NCI-H1417 (cell line): ENCODE measurements around the gene PRADC1.
A peak's percentile ranks its signal among the peaks of the same experiment; 100 is the strongest.

Experiments used
- DNase-seq, 3 experiments: peaks; one replicate each; lab custom pipeline; 2025; lab: John Stamatoyannopoulos, UW

The PRADC1 gene

DNA sequence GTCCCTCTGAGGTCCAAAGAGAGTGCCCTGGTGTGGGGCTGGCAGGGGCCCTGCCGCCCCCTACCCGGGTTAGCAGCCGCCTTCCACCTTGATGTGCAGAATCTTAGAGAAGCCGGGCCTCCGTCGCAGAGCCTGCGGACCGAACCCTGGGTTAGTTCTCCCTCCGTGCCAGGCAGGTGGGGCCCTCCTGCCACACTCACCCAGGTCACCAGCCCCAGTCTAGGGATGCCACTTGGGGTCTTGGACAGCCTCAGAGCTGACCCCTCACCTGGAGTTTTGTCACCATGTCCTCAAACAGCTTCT lies 25.8 kb upstream of the PRADC1 start:
- no peak for DNase-seq

- DNase-seq: no peak
Observed at GRCh38 chr2:73258186-73258912, 25.3 kb upstream of the PRADC1 start.

GRCh38 chr2:73257425-73258125 lies 24.5 kb upstream of the PRADC1 start:
- DNase-seq: no peak

GRCh38 chr2:73257021-73257420 lies 24.0 kb upstream of the PRADC1 start:
- DNase-seq: no peak

DNA sequence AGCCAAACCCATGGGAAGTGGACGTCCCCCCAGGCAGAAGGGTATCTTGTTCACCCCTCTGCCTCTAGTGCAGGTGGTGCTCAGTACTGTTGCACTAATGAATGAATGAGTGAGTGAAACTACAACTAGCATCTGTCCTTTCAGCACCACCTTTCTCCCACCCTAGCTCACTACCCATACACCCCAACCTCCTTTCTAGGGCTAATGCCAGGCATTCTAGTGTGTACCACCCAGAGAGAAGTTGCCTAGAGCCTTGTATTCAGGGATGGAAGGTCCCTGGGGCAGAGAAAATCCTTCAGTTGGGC lies 23.5 kb upstream of the PRADC1 start:
- no peak for DNase-seq

DNA sequence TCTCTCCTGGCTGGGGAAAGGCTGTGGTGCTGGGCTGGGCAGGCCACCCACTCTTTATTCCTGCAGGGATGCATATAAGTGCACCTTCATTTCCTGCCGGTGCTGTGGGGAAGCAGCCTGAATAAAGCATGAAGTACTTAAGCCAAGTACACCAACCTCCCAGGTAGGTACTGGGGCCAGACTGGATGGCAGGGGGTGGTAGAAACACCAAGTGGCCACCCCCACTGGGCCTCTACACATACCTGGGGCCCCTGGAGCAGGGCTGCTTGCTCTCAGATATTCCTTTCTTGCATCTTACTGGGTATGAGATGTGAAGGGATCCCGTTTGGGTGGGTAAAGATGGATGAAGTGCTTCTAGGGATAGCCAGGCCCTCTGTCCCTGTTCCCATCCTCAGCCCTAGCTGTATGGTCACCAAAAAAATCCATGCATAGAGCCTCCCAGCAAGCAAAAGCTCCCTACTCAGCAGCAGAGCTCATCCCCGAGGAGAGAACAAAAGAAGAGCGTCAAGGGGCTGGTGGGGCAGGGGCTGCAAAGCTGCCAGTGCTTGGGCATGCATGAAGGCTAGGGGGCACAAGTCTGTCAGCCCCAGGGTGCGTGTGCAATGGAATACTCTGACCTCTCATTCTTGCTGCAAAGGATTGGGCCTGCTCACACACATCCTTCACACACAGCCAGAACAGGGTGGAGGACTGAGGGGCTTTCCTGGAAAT lies 23.0 kb upstream of the PRADC1 start:
- DNase-seq: no peak

DNA sequence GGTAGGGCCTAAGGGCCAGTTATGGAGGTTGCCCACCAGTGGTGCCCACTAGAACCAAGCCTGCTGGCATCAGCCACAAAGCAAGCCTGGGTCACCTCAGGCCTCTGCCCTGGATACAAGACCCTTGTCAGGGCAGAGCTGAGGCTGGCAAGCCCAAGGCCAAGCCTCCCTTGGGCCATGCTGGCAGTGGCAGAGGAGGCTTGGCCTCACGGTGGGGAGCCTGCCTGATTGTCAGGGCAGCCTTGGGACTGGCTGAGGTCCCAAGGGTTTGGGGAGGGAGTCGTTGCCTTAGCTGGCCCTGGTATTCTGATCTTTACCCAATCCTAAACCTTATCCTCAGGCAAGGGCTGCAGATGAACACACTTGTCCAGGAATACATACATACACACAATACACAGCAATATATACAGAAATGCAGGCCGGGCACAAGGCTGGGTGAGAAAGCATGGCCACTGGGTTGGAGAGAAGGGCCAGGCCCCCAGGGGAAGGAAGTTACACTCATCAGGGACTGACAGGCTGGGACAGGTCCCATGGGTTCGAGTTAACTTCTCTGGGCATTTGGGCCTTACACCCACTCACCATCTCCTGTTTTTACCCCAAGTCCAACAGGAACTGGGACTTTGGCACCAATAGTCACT lies 22.1 kb upstream of the PRADC1 start:
- no peak for DNase-seq

DNA sequence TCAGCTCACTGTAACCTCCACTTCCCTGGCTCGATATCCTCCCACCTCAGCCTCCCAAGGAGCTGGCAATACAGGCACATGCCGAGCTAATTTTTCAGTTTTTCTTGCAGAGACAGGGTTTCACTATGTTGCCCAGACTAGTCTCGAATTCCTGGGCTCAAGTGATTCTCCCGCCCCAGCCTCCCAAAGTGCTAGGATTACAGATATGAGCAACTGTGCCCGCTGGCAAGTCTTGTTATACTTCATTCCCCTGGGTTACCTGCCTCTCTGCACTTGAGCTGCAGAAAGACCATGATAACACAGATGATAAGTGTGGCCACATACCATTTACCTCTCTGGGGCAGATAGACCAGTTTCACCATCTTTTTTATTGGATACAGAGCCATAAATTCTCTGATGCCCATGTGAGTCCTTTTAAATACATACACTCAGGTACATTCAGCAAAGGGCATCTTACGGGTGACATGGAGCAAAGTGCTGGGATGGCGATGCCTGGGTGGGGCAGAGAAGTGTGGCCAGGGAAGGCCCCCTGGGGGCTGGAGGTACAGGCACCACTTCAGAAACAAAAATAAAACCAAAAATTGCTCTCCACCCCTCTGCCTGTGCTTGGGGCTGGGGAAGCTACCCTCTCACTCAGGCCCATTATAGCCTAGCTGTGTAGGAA lies 21.4 kb upstream of the PRADC1 start:
- peak in 1 of 3 experiments; percentile 36 for DNase-seq

- no peak for DNase-seq
Observed at GRCh38 chr2:73253901-73254300, 20.9 kb upstream of the PRADC1 start.

- no peak for DNase-seq
Observed at GRCh38 chr2:73253400-73253799, 20.4 kb upstream of the PRADC1 start.

GRCh38 chr2:73252238-73253027 lies 19.4 kb upstream of the PRADC1 start:
- peak in 1 of 3 experiments; percentile 12 for DNase-seq

DNA sequence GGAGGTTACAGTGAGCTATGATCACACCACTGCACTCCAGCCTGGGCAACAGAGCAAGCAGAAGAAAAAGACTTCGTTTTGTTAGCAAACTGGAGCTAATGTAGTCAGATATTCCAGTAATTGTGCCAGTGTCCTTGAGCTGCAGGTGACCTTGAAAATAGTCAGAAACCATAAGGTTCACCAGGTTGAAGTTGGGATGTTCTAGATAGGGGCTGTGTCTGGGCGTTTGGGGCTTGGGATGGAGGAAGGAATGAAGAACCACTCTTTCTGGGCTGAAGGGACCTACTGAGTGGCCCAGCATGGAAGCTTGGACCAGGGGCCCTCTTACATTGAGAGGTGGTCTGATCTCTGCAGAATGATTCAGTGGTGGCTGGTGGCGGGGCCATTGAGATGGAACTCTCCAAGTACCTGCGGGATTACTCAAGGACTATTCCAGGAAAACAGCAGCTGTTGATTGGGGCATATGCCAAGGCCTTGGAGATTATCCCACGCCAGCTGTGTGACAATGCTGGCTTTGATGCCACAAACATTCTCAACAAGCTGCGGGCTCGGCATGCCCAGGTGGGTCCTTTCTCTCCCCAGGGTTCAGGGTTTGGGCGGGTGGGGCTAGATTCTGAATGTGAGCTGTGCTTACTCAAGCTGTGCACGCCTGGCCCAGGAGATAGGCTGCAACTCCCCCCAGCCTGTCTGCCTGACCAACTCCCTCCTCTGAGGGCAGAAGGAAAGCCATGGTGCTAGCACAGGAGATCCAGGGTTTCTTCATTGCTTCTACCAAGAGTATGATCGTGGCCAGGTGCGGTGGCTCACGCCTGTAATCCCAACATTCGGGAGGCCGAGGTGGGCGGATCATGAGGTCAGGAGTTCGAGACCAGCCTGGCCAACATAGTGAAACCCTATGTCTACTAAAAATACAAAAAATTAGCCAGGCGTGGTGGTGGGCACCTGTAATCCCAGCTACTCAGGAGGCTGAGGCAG lies 18.1 kb upstream of the PRADC1 start:
- DNase-seq: no peak

GRCh38 chr2:73249636-73250035 lies 16.6 kb upstream of the PRADC1 start:
- no peak for DNase-seq

- DNase-seq: no peak
Observed at GRCh38 chr2:73246850-73247249, 13.8 kb upstream of the PRADC1 start.

- no peak for DNase-seq
Observed at GRCh38 chr2:73244580-73244979, 11.5 kb upstream of the PRADC1 start.

- peak in 1 of 3 experiments; percentile 14 for DNase-seq
Observed at GRCh38 chr2:73243884-73244570, 11.0 kb upstream of the PRADC1 start.

- no peak for DNase-seq
Observed at GRCh38 chr2:73239776-73240175, 6.7 kb upstream of the PRADC1 start.

GRCh38 chr2:73238976-73239375 lies 5.9 kb upstream of the PRADC1 start:
- no peak for DNase-seq

DNA sequence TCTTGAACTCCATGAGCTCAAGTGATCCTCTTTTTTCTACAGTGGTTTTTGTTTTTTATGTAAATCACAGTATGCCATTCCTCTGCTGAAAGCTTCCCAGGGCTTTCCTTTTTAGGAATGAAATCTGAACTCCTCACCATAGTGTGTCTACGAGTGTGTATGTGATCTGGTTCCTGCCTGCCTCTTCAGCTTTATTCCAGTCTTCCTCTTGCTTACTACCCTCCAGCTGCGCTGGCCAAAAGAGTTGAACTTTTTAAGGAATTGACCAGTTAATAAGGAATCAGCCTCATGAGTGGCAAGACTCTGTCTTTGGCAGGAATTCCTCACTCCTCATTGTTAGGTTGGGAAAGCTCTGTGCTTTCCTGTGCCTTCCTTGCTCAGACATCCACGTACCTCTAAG lies 5.1 kb upstream of the PRADC1 start:
- DNase-seq: no peak

DNA sequence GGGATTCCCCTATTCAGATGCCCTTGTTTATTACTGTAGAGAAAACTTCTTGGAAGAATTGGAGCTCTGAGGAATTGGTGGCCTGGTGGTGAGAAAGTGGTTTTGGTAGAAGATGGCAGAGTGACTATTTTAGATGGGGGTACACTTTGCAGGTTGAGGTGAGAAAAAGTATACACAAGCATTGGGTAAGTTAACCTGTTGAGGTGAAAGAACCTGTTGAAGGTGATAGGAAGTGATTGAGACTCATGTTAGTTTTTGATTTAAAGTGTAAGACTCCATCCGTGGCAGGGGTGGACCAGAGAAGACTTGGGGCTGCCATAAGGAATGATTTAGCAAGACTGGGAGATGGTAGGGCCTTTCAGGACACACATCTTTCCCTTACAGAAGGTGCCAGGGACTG lies 4.1 kb upstream of the PRADC1 start:
- no peak for DNase-seq
